ENCODE results near the gene VWF. TPM values are rescaled to one million over a fixed set of nuclear protein-coding genes. Genes with fewer than 3 reads are reported as not detected.

Gene VWF
- total RNA-seq, 1 donor from 2014 or later, result 0.70 TPM

GRCh38 chr12:5973461-5974115, 150.9 kb downstream of the VWF start:
- H3K27ac Mint-ChIP-seq, result no peak overlapping the region
- H3K4me3 Mint-ChIP-seq, result no peak overlapping the region
- peaks cover 3% of the 10 kb centered on the region for H3K36me3 Mint-ChIP-seq
- H3K27me3 Mint-ChIP-seq, result peaks cover 60% of the 10 kb centered on the region
- H3K9me3 Mint-ChIP-seq, result no peaks in the 10 kb centered on the region
- no peak for DNase-seq (ENCODE audit: extremely low spot score, unreplicated experiment)
- TF ChIP-seq, protein P1, sequence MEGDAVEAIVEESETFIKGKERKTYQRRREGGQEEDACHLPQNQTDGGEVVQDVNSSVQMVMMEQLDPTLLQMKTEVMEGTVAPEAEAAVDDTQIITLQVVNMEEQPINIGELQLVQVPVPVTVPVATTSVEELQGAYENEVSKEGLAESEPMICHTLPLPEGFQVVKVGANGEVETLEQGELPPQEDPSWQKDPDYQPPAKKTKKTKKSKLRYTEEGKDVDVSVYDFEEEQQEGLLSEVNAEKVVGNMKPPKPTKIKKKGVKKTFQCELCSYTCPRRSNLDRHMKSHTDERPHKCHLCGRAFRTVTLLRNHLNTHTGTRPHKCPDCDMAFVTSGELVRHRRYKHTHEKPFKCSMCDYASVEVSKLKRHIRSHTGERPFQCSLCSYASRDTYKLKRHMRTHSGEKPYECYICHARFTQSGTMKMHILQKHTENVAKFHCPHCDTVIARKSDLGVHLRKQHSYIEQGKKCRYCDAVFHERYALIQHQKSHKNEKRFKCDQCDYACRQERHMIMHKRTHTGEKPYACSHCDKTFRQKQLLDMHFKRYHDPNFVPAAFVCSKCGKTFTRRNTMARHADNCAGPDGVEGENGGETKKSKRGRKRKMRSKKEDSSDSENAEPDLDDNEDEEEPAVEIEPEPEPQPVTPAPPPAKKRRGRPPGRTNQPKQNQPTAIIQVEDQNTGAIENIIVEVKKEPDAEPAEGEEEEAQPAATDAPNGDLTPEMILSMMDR (conservative IDR thresholded peaks at IDR 0.05), result no peak
- no peaks in the 10 kb centered on the region for H3K4me1 Mint-ChIP-seq (ENCODE audit: unreplicated experiment)

DNA sequence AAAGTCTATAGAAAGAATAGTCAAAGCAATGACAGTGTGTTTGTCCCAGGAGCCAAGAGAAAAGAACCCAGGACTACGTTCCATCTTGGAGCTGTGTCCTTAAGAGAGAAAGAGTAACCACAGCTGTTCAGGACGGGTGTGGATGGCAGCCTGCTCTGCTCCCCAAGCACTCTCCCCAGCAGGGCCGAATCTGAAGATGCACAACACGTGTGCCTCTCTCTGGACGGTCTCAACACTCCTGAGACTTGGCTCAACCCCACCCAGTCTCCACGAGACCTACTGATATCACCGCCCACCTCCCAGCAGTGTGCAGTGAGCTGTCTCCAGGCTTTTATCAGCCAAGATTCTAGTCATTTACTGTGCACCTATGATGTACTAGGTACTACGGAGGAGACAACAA, 152.1 kb downstream of the VWF start:
- TF ChIP-seq, protein P1 (conservative IDR thresholded peaks at IDR 0.05), result no peak
- Mint-ChIP-seq H3K36me3 (peaks cover 3% of the 10 kb centered on the region), H3K9me3 (no peaks in the 10 kb centered on the region), H3K27ac (no peak overlapping the region), H3K4me1 (ENCODE audit: unreplicated experiment) (no peaks in the 10 kb centered on the region), H3K4me3 (no peak overlapping the region), H3K27me3 (peaks cover 60% of the 10 kb centered on the region)
- DNase-seq (ENCODE audit: extremely low spot score, unreplicated experiment), result no peak

DNA sequence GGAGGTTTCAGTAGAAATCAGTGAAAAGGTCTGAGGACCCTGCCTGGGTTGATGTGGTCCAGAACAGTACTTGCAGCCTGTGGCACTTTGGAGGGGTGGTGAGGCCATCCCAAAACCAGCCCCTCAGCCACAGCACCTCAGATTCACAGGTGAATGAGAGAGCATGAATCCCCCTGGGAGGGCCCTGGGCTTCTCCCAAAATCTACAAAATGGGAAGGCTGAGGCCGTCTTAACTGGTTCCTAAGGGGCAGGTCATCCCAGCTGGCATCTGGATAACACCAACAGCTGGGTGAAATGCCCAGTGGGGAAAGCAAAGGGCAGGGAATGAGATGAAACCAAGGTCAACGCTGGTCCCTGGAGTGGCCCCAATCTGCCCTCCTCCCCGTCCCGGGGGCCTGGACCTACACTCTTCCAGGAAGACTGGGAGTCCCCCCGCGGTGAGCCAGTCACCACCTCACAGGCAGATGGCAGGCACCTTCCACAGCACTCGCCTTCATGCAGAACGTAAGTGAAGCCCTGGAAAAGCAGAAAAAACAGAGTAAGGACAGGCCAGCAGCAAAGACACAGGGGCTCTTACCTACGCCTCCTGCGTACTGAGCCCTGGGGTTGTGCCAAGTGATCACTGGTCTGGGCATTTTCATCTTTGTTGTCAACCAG, 153.1 kb downstream of the VWF start:
- Mint-ChIP-seq H3K9me3 (no peaks in the 10 kb centered on the region), H3K4me1 (ENCODE audit: unreplicated experiment) (no peaks in the 10 kb centered on the region), H3K4me3 (no peak overlapping the region), H3K36me3 (no peaks in the 10 kb centered on the region), H3K27ac (no peak overlapping the region), H3K27me3 (peaks cover 53% of the 10 kb centered on the region)
- DNase-seq (ENCODE audit: extremely low spot score, unreplicated experiment), result no peak
- TF ChIP-seq, protein P1 (conservative IDR thresholded peaks at IDR 0.05), result no peak

DNA sequence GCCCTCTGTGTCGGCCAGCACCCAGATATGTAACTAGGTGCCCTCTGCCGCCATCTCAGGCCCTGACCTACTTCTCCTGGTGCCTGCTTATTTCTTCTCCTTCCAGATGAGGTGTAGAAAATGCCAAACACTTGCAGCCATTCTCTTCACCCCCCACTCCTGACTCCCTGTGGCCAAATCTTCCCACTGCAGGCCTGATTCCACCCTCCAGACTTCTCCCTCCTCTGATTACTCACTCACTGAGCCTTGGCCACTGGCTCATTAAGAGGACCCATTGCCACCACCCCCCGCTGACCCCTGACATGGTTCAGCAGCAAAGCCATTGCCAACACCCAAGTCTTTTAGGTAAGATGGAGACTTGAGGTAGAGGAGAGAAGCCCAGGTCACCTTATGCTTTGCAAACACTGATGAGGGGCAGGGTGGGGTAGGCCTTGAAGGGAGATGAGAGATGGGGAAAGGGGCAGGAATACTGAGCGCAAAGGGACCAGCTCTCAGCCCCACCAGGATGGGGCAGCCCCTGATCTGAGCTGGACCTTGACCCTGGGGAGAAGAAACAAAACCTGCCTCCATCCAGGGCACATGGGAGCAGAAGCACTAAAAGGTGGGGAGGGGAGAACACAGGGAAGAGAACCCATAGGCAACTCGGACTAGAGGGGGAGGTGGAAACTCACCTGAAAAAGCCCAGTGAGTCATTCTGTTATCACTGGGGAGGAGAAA, 154.3 kb downstream of the VWF start:
- H3K4me1 Mint-ChIP-seq (ENCODE audit: unreplicated experiment), result peaks cover 9% of the 10 kb centered on the region
- H3K27ac Mint-ChIP-seq, result no peak overlapping the region
- H3K9me3 Mint-ChIP-seq, result no peaks in the 10 kb centered on the region
- no peak for DNase-seq (ENCODE audit: extremely low spot score, unreplicated experiment)
- H3K36me3 Mint-ChIP-seq, result no peaks in the 10 kb centered on the region
- TF ChIP-seq, protein P1 (conservative IDR thresholded peaks at IDR 0.05), result no peak
- no peak overlapping the region for H3K4me3 Mint-ChIP-seq
- H3K27me3 Mint-ChIP-seq, result peaks cover 54% of the 10 kb centered on the region

DNA sequence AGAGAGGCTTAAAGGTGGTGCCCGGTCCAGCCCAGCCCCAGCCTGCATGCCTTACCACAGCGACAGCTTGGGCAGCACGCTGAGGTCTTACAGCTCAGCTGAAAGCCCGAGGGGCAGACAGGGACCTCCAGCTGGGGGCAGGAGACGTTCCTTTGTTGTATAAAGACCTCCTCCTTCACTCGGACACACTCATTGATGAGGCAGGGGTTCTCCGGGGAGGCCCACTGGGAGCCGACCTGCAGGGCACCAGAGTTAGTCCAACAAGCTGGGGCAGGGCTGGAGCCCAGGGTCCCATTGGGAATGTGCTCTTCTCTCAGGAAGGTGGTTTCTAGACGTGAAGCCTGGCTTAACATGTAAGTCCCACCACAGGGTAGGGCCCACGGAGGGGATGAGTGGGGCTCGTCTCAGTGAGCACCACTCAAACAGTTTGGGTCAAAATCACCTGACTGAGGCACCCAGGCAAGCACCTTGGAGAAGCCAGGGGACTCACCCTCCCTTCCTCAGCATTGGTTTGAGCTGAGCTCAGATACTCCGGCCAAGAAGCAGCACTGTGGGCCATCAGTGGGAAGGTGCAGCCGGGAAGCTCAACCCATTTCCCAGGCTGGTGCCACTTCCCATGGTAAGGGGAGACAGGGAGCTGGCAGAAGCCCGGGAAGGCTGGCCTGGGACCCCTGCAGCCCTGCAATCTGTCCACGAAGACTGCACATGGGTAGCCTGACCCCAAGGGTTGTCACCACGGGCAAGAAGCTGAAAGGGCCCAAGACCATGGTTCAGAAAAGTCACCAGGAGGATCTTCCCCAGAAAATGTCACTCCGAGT, 155.1 kb downstream of the VWF start:
- no peak overlapping the region for H3K4me3 Mint-ChIP-seq
- H3K27me3 Mint-ChIP-seq, result peaks cover 51% of the 10 kb centered on the region
- no peak overlapping the region for H3K27ac Mint-ChIP-seq
- no peak for DNase-seq (ENCODE audit: extremely low spot score, unreplicated experiment)
- peaks cover 15% of the 10 kb centered on the region for H3K4me1 Mint-ChIP-seq (ENCODE audit: unreplicated experiment)
- no peaks in the 10 kb centered on the region for H3K36me3 Mint-ChIP-seq
- H3K9me3 Mint-ChIP-seq, result no peaks in the 10 kb centered on the region
- TF ChIP-seq, protein P1 (conservative IDR thresholded peaks at IDR 0.05), result no peak
